ENCODE data around the gene CEMIP.
"Not testable (repeated sequence)": the region's sequence is repeated elsewhere in the genome, so short reads cannot be mapped to it uniquely, and the experiment has no call there.

The CEMIP gene

DNA sequence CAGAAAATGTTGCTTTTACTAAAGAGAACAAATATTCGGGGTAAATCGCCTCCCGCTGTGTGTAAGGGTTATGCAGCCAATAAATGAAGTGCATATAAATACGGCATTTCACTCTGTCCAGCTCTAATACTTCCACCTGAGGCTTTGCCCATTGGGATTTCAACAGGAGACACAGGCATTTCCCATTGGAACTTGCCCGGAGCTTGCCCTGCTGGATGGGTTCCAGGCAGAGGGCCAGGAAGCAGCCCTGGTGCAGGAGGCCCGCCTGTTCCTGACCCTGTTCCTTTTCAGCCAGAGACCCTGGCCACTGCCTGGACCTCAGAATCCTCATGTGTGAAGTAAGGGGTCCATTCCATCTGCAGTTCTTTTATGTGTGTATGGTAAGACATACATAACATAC is 17.4 kb upstream of the CEMIP start:
- DNase-seq (ENCODE audit: low spot score): no peak

DNA sequence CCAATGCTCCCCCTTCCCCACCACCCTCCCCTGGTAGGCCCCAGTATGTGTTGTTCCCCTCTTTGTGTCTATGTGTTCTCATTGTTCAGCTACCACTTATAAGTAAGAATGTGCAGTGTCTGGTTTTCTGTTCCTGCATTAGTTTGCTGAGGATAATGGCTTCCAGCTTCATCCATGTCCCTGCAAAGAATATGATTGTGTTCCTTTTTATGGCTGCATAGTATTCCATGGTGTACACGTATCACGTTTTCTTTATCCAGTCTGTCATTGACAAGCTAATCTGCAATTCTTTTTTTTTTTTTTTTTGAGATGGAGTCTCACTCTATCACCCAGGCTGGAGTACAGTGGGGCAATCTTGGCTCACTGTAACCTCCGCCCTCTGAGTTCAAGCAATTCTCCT is 15.9 kb upstream of the CEMIP start:
- DNase-seq (ENCODE audit: low spot score): not testable (repeated sequence)

DNA sequence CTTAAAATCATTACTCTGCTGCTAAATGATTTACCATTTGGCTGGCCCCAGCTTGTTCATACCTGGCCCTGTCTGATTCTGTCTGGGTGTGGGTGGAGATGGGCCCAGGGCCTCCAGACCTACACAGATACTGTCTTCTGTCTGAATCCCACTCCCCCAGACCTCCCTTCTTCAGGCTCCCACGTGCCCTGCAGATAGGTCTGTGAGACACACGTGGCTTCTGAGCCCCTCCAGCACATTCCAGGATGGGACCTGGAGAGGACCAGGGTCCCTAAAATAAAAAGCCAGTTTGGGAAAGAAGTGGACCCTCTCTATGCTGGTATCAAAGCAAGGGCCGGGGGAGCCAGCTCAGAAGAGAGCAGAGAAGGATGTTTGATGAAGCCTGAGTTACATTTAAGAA is 14.6 kb upstream of the CEMIP start:
- DNase-seq (ENCODE audit: low spot score): no peak

DNA sequence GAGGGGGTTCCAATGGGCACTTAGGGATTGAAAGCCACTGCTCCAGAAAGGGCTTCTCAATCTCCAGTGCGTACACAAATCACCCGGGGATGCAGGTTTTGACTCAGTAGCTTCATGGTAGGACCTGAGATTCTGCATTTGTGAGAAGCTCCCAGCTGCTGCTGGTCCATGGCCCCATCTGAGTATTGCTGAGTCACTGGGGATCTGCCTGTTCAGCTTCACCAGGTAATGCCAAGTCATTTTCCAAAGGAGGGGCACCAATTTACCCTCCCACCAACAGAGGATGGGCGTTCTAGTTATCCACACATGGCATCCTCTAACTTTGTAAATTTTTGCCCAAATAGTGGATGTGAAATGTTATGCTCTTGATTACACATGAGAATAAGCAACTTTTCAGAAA is 12.9 kb upstream of the CEMIP start:
- DNase-seq (ENCODE audit: low spot score): no peak

DNA sequence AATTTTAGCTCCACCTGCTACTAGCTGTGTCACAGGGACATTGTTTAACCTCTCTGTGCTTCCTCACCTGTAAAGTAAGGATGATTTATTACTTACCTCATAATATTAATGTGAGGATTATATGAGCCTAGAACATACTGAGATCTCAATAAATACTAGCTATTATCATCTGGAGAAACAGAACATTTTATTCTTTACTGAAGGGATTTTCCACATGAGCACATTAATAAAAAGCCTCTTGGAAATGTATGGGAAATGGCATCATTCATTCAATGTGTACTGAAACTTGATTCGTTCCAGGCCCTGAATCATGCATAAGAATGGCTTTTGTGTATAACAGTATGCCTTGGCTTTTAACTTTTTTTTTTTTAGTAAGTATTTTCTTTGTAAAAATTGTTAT is 11.0 kb upstream of the CEMIP start:
- no peak for DNase-seq (ENCODE audit: low spot score)

DNA sequence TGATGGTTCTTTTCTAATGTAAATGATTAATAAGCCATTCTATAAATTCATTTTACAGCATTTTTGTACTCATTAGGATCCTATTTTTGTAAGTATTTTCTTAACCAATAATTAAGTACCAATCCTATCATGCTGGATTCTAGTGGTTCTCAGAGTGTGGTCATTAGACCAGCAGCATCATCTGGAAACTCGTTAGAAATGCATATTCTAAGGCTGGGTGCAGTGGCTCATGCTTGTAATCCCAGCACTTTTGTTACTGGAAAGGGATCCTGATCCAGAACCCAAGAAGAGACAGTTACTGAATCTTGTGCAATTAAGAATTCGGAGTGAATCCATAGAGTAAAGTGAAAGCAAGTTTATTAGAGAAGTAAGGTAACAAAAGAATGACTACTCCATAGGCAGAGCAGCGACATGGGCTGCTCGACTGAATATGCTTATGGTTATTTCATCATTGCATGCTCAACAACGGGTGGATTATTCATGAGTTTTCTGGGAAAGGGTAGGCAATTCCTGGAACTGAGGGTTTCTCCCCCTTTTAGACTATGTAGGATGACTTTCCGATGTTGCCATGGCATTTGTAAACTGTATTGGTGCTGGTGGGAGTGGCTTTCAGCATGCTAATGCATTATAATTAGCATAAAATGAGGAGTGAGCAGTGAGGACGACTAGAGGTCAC is 9.9 kb upstream of the CEMIP start:
- DNase-seq (ENCODE audit: low spot score): no peak

DNA sequence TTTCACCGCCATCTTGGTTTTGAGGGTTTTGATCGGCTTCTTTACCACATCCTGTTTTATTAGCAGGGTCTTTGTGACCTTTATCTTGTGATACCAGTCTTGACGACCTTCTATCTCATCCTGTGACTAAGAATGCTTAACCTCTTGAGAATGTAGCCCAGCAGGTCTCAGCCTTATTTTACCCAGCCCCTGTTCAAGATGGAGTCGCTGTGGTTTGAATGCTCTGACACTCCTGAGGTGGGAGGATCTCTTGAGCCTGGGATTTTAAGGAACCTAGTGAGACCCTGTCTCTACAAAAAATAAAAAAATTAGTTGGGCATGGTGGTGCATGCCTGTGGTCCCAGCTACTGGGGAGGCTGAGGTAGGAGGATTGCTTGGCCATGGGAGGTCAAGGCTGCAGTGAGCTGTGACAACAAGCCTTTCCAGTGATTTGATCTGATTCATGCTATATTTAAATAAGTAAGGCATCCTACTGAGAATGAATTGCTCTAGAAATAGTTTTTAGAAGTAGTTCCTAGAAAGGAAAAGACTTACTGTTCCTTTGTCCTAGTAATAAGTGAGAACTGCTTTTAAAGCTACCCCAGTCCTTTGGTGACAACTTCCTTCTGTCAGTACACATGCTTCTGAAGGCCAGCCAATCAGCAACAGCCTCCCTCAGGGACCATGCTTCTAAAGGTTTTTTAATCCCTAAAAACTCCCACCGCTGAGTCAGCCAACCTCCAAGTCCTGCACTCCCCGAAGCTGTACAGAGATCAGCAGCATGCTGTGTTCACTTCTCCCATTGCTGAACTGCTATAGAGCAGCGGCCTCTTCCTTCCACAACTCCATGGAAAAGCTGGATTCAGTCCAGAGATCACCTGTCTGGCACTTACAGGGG is 9.1 kb upstream of the CEMIP start:
- DNase-seq (ENCODE audit: low spot score): no peak

DNA sequence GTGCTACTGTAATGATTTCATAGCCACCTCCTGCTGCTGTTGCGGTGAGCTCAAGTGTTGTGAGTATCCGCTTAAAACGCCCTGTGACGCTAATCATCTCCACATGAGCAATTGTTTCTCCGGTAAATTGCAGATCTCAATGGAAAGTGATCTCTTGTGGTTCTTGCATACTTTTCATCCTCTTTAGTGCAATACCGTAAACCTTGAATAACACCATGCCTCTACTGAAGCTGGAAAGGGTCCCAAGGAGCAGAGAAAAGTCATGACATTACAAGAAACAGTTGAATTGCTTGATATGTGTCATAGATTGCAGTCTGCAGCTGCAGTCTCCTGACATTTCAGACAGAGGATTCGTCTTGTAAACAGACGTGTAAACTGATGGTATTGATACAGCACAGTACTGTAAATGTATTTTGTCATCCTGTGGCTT is 6.0 kb upstream of the CEMIP start:
- no peak for DNase-seq (ENCODE audit: low spot score)

DNA sequence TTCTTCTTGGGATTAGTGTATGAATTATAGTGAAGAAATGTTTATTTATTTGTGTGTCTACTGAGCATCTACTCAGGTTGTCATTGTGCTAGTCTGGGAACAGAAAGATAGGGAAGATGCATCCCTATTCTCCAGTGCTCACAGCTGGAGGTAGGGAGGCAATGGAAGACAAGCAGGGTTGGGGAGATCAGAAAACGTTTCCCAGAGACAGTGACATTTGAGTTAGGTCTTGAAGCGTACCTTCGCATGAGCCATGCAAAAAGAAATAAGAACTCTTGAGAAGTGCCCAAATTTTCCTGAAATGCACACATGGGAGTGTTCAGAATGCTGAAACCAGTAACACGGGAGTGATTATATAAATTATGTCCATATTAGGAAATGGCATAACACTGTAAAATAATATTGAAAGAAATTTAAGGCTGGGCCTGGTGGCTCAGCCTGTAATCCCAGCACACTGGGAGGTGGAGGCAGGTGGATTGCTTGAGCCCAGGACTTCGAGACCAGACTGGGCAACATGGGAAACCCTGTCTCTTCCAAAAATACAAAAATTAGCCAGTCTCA is 5.3 kb upstream of the CEMIP start:
- no peak for DNase-seq (ENCODE audit: low spot score)

DNA sequence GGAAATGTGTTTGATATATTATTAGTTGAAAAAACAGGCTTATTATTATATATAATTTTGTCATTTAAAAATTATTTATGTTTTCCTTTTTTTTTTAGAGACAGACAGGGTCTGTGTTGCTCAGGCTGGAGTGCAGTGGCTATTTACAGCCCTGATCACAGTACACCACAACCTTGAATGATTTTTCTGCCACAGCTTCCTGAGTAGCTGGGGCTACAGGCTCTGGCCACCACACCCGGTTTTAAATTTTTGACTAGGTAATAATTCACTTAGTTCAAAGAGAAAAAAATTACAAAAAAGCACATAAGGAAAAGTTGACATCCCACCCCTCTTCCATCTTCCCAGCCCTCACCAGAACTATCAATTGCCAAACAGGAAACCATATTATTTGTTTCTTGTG is 4.7 kb upstream of the CEMIP start:
- DNase-seq (ENCODE audit: low spot score): no peak

DNA sequence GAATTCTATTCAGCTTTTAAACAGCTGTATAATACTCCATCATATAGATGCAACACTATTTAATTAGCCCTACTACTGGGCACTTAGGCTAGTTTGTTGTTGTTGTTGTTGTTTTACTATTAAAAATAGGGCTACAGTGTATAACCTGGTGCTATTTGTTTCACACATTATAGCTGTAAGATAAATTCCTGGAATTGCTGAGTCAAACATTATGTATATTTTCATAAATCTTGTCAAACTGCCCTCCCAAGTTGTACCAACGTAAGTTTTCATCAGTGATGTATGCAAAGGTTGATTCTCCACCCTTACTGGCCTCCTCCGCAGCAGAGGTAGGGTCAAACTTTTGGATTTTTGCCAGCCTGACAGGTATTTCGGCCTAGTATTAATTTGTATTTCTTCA is 3.8 kb upstream of the CEMIP start:
- no peak for DNase-seq (ENCODE audit: low spot score)

DNA sequence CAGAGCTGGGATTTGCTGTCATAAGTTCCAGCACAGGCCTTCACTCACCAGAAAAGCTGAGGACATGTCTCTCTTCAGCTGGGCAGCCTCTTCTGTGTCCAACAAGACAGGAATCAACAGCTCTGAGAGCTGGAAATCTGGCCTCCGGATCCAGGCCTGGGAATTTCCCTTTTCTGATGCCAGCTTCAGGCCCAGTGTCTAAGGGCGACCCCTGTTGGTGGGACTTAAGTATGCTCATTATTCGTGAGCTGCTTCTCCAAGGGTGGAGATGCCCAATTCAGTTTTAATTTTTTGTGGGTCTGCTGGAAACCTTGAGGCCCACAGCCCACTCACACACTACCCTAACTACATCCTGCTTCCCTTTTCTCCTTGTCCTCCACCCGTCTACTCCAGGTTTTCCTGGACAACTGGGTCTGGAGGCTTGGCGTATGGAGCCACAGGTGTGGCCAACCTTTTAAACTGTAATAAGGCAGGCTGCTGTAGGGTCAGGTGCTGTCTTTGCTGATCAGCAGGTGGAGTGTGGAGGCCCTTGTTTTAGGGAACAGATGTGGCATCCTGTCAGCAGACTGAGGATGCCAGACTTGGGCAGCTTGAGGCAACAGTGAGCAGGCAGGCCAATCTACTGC is 2.6 kb upstream of the CEMIP start:
- peak; percentile 75 for DNase-seq (ENCODE audit: low spot score)

DNA sequence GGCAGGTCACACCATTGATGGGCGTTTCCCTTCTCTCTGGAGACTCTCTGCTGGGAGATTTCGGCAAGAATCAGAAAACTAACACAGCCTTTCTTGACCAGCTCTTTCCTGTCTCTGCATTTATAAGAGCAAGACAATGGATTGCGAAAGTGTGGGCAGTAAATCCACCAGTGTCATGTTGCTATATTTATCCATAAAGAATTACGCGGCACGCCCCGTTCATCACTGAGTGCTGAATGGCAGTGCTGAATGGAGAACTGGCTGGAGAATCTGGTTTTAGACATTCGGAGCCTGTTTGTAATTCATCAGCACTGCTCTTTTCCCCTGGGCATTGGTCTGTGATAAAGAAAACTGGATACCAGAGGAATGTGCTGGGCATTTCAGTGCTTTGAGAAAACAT is 2.0 kb upstream of the CEMIP start:
- DNase-seq (ENCODE audit: low spot score): no peak

DNA sequence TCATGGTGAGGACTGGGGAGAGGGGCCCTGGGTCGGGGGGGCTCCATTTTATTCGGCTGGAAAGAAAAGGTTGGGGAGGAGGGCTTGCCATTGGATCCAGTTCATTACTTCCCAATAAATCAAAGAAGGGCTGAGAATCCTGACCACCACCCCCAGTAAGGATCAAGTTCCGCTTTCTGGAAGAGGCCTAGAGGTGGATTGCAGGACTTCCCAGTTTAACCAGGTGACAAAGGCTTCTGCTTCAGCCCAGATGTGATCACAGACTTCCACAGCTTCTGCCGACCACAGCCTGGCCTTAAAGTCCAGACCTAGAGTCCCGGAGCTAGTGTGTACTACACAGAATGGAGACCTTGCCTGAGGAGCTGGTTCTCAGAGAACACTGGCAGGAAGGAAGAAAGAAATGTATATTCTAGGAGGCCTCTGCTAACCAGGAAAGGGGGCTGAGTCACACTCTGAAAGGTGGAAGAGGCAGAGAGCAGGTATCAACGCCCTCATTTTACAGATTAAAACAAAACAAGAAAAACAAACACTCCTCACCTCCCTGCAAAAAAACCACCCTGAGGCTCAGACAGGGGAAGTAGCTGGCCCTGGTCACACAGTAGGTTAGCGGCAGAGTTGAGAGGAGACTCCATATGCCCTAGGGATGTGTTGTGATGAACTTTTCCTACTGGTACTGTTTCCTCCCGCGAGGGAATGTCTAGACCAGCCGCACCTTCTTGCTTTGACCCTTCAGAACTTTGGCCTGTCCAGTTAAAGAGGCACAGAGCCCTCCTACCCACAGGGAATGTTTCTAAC is 1.1 kb upstream of the CEMIP start:
- no peak for DNase-seq (ENCODE audit: low spot score)

DNA sequence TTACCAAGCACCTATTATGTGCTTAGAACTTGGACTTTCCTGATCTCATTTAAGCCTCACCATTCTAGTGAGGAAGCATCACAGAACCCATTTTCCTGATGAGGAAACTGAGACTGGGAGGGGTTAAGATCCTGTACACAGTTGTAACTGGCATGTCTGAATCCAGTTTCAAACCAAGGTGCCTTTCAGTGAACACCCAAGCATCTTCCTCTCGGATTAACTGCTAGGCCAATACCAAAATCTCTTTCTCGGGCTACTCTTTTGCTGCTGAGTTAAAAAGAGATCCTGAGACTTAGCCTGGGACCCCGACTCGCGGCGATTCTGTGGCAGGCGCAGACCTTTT is 578 bp upstream of the CEMIP start:
- no peak for DNase-seq (ENCODE audit: low spot score)

DNA sequence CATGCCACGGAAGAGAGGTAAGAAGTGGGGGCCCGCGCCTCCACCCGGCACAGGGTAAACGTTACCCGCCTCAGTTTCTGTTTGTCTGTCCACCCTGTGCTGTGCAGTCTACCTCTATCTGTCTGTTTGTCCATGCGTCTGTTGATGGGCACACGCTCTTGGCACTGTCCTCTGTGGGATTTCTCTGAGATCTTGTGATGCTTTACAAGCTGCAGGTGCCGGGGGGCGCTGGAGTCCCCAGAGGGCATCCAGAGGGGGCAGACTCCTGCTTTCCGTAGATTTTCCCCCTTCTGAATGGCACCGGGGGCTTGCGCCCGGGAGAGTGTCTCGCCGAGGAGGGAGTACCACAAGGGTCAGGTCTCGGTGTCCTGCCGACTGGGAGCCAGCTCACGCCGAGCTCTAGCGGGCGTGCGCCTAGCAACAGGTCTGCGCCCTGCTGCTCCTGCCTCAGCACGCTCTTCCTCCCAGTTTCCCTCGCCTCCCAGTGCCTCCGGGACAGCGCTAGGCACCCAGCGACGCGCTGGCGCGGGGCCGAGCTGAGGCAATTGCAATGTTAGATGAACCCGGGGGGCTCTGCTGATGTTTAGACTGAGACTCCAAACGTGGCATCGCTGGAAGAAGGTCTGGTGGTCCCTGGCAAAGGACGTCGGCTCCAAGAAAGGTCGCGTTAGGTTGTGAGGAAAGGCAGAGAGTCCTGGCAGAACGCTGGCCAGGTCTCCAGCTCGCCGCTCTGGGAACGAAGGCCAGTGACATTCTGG is 667 bp downstream of the CEMIP start:
- DNase-seq (ENCODE audit: low spot score): peak; percentile 55

DNA sequence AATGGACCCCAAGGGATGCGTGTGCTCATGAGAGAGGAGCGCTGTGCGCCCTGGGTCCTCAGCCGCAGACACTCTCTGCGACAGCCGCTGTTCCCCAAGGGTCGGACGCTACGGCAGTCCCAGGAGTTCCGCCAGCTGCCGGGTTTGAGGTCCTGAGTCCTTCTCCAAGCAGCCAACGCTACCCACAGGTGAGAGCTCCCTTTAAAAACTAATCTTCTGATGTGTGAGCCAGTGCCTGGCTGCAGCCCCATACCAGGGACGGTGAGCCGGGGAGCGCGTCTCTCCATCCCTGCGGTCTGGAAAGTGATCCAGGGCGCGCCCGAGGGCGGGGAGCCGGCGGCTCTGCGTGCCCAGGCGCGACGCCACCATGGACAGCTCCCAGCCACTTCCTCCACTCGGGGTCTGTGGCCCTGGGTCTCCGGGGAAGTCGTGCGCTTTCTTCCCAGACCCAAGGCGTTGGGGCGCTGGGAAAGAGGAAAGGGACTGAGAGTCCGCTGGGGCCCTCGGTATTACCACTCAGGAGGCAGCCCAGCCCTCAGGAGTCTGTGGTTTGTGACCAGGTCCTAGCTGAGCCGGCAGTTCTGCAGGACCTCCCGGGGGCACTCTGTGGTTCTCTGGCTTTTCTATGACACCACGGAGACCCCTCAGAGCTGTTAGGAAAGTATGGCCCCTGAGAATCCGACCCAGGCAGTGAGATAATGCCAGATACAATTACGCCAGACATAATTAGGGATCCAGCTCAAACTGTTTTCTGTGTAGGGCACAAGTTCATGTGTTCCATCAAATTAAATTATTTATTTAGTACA is 1.4 kb downstream of the CEMIP start:
- DNase-seq (ENCODE audit: low spot score): peak; percentile 90

DNA sequence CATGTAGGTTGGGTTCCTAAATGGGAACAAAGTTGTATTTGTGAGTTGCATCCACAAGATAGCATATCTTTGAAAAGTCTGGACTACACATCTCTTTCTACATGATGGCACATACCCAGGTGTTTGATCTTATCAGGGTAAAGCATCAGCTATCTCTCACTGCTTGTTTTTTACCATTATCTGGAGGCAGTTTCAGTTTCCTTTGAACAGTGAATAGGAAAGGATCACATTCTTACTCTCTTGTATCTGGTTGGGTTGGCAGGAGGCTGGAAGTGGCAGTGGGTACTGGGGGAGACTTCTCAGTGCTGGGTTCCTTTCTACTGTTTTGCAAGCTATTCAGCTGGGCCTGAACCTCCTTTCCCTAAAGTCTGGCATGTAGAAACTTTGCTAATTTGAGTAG is 4.1 kb downstream of the CEMIP start:
- no peak for DNase-seq (ENCODE audit: low spot score)

DNA sequence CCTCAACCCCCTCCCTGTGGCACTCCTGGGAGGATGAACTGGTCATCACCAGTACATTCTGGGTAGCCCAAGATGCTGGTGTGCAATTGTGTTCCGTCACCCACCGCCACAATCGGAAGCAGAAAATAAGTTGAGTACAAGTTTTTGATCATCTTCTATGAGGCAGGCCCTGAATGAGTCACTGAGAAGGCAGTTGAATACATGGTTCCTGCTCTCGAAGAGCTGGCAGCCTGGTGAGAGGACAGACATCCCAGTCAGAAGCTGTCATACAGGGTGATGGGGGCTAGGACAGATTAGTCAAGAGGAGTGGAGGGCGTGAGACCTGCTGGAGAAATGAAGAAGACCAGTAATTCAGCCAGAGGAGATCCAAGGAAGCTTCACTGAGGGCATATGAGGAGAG is 6.2 kb downstream of the CEMIP start:
- DNase-seq (ENCODE audit: low spot score): no peak

DNA sequence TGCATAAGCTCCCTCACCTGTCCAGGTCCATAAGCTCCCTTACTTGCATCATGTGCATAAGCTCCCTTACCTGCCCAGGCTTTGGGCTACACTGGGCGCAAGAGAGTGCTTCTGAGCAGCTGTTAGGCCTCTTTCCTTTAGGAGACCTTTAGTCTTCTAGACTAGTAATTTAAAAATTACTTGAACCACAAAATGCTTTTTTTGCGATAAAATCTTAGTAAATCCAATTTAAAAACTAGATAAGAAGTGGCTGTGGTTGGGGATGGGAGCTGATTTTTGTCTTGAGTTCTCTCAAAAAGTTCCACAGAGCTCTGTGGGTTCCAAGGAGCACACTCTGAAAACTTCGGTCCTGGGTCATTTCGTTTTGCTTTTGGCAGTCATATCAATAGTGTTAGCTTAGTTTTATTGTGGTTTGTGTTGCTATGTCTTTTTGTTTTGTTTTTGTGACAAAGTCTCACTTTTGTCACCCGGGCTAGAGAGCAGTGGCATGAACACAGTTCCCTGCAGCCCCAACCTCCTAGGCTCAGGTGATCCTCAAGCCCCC is 6.7 kb downstream of the CEMIP start:
- no peak for DNase-seq (ENCODE audit: low spot score)

Data from ecto neural progenitor cell (in vitro differentiated cells).